HG03342 (cell line): ENCODE data around the gene DIPK1C.

Experiments used
- ATAC-seq: cut with Tn5 transposase; IDR thresholded peaks from one replicate; pipeline ENCODE4 v1.9.1; 2021; ENCODE audit warnings: mild to moderate bottlenecking, moderate library complexity; ENCODE audit not compliant: unreplicated experiment

The DIPK1C gene

DNA sequence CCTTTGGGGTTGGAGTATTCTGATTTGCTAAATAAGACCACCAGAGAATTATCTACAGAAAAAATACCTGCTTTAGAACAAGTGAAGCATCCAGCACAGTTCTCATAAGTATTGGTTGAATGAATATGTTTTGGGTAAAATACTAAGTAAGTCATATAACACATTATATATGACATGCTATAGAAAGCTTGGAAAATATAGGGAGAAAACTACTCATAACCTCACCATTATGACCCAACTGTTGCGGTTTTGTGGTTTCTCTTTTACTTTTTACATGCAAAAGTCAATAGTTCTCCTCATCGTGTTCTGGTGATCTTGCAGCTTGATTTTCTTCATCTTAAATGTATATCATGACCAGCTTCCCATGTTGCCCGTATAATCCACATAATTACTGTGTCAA is 66.2 kb downstream of the DIPK1C start:
- no peak for ATAC-seq

DNA sequence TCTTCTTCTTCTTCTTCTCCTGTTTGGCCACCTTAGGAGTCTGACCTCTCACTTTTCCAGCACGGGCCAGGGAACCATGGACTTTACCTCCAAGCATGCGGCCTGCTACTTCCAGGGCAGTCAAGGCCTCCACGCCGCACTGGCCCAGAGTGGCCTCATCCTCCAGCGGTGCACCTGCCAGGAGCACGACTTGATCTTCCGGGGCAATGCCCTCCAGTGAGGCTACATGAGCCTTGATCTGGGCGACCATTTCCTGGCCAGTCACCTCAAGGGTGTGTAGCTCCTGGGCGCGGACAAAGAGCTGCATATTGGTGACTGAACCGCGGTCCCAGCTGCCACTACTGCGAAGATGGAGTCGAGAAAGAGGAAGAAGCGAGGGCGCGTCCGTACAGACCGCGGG is 67.1 kb downstream of the DIPK1C start:
- ATAC-seq = no peak

DNA sequence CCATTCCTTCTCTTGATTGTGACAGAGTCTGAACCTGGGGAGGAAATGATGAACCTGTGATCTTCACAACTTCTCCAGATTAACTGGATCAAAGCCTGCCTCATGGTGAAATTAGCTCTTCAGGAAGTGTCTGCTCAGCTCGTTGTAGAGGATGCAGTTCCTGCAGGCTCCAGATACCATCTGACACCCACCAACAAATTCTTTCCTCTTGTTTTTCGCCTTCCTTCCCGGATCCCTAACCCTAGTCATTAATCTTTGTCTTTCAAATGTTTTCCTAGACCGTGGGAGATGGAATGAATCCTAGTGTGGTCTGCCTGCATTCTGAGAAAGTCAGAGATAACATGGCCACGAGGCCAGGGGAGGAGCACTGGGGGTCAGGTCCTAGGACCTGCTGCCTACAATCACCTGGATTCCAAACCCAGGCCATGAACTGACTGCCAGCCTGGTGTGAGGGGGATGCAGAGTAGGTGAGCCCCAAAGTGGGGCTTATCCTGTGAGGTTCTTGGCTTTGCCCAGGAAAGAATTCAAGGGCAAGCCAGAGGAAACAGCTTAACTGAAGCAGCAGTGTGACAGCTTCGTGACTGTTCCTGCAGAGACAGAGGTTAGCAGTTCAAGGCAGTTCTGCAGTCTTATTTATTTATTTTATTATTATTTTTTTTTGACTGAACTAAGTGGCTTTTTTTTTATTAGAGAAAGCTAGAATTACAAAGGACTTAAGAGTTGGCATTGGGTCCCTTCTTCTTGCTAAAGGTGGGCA is 67.8 kb downstream of the DIPK1C start:
- ATAC-seq = no peak

DNA sequence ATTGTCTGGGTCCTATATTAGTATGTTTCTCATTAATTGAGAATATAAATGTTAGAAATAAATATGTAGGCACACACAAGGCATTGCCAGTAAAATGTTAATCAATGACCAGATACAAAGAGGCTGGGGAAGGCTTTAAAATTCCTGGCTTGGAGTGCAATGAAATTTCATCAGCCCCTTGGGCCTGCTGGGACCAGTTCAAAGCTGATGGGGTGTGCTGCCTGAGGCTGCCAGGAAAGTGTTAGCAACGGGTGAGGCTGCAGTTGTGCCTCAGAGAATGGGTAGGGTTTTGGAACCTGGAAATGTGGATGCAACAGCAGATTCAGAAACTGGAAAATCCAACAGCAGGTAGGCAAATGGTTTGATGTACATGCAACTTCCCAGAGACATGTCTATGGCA is 68.9 kb downstream of the DIPK1C start:
- no peak for ATAC-seq

DNA sequence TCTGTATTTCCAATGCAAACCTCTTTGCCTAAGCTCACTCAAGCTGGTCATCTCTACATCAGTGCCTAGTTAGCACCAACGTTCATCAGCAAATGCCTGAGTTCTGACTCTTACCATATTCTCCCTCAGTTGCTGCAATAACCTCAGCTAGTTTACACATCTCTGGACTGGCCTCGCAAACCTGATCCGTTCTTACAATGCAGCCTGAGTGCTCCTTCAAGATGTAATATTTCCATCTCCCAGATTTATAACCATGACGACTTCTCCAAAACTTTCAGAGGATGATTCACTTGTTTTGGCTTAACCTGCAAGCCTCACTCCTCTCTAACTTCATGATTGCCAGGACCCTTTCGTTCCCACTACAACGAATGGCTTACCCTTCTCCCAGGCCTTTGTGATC is 69.7 kb downstream of the DIPK1C start:
- ATAC-seq = no peak
